ENCODE measurements around the gene KCNQ1. TPM values are rescaled to one million over a fixed set of nuclear protein-coding genes. Genes with fewer than 3 reads are reported as not detected.

The KCNQ1 gene
- total RNA-seq, 4 donors from 2014 or later = 0.89 to 2.2 (median 1.3) TPM

- no peaks in the 10 kb centered on the region for H3K36me3 ChIP-seq
- TF ChIP-seq EP300 (IDR thresholded peaks at IDR 0.05) = no peak
- TF ChIP-seq CTCF (IDR thresholded peaks at IDR 0.05) = no peak
- no peak for TF ChIP-seq POLR2A (IDR thresholded peaks at IDR 0.05)
- no peak for TF ChIP-seq POLR2AphosphoS5 (IDR thresholded peaks at IDR 0.05)
- peaks cover 5% of the 10 kb centered on the region for H3K27me3 ChIP-seq
- H3K27ac ChIP-seq = no peak overlapping the region
- no peaks in the 10 kb centered on the region for H3K9me3 ChIP-seq
- H3K4me3 ChIP-seq = no peak overlapping the region
- DNase-seq (ENCODE audit: low spot score in 2 of 2) = peak; percentile 46 to 65
- H3K4me1 ChIP-seq = peaks cover 15% of the 10 kb centered on the region
- WGBS = 79% methylated on average over 14 of the region's 20 CpGs
Measured at GRCh38 chr11:2803186-2804091, 358.6 kb downstream of the KCNQ1 start.

- TF ChIP-seq CTCF (IDR thresholded peaks at IDR 0.05) (no peak), POLR2AphosphoS5 (IDR thresholded peaks at IDR 0.05) (no peak), POLR2A (IDR thresholded peaks at IDR 0.05) (no peak), EP300 (IDR thresholded peaks at IDR 0.05) (no peak)
- Histone ChIP-seq H3K27ac (no peak overlapping the region), H3K4me3 (no peak overlapping the region), H3K4me1 (peaks cover 15% of the 10 kb centered on the region), H3K36me3 (no peaks in the 10 kb centered on the region), H3K27me3 (peaks cover 5% of the 10 kb centered on the region), H3K9me3 (no peaks in the 10 kb centered on the region)
- WGBS = 86% methylated on average over 10 of the region's 10 CpGs
- DNase-seq (ENCODE audit: low spot score in 2 of 2) = peak in 1 of 2 donors; percentile 69
Measured at GRCh38 chr11:2804189-2804588, 359.4 kb downstream of the KCNQ1 start.

- Histone ChIP-seq H3K27ac (no peak overlapping the region), H3K4me3 (no peak overlapping the region), H3K36me3 (no peaks in the 10 kb centered on the region), H3K4me1 (peaks cover 15% of the 10 kb centered on the region), H3K27me3 (peaks cover 5% of the 10 kb centered on the region), H3K9me3 (no peaks in the 10 kb centered on the region)
- TF ChIP-seq POLR2AphosphoS5 (IDR thresholded peaks at IDR 0.05) (no peak), CTCF (IDR thresholded peaks at IDR 0.05) (no peak), EP300 (IDR thresholded peaks at IDR 0.05) (no peak), POLR2A (IDR thresholded peaks at IDR 0.05) (no peak)
- DNase-seq (ENCODE audit: low spot score in 2 of 2) = peak; percentile 55 to 72
- WGBS = 87% methylated on average over 19 of the region's 19 CpGs
Measured at GRCh38 chr11:2804701-2805387, 360.0 kb downstream of the KCNQ1 start.

- H3K27ac ChIP-seq = no peak overlapping the region
- peaks cover 5% of the 10 kb centered on the region for H3K27me3 ChIP-seq
- no peaks in the 10 kb centered on the region for H3K36me3 ChIP-seq
- peak; percentile 34 to 58 for DNase-seq (ENCODE audit: low spot score in 2 of 2)
- peaks cover 15% of the 10 kb centered on the region for H3K4me1 ChIP-seq
- WGBS = 83% methylated on average over 20 of the region's 20 CpGs
- no peak overlapping the region for H3K4me3 ChIP-seq
- TF ChIP-seq POLR2AphosphoS5 (IDR thresholded peaks at IDR 0.05) (no peak), EP300 (IDR thresholded peaks at IDR 0.05) (no peak), POLR2A (IDR thresholded peaks at IDR 0.05) (no peak)
- no peaks in the 10 kb centered on the region for H3K9me3 ChIP-seq
Measured at GRCh38 chr11:2805388-2806056, 360.7 kb downstream of the KCNQ1 start.

- no peak overlapping the region for H3K4me3 ChIP-seq
- H3K27ac ChIP-seq = no peak overlapping the region
- H3K27me3 ChIP-seq = peaks cover 5% of the 10 kb centered on the region
- WGBS = 61% methylated on average over 17 of the region's 24 CpGs
- H3K9me3 ChIP-seq = no peaks in the 10 kb centered on the region
- H3K36me3 ChIP-seq = no peaks in the 10 kb centered on the region
- no peak for TF ChIP-seq CTCF (IDR thresholded peaks at IDR 0.05)
- H3K4me1 ChIP-seq = peaks cover 18% of the 10 kb centered on the region
- DNase-seq (ENCODE audit: low spot score in 2 of 2) = peak; percentile 61 to 76
Measured at GRCh38 chr11:2806351-2807024, 361.7 kb downstream of the KCNQ1 start.
